Measurements from ENCODE around the gene P2RY14.

Gene P2RY14

DNA sequence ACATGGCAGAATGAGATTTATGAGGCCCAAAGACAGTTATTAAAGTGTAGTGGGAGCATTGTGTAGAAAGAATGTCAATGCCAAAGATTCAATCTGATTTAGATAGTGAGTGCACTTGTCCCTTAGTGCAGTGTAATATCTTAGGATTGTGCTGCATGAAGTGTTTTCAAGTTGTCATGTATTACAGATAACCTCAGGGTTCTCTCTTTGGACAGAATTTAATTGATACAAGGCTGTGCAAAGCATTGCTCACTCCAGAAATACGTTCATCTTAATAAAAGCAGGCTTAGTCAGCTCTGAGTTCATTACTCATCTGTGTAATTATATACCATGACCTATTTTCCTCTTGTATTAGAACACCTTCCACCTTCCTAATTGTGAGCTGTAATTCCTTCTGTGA lies 59.3 kb downstream of the P2RY14 start:
- in situ Hi-C loops (cut with MboI; ENCODE audit: low sequenced_read_pairs) = no loop called here

GRCh38 chr3:151218136-151218535 lies 60.2 kb downstream of the P2RY14 start:
- in situ Hi-C loops (cut with MboI; ENCODE audit: low sequenced_read_pairs) = no loop called here

GRCh38 chr3:151216641-151217607 lies 61.4 kb downstream of the P2RY14 start:
- in situ Hi-C loops (cut with MboI; ENCODE audit: low sequenced_read_pairs) = no loop called here

DNA sequence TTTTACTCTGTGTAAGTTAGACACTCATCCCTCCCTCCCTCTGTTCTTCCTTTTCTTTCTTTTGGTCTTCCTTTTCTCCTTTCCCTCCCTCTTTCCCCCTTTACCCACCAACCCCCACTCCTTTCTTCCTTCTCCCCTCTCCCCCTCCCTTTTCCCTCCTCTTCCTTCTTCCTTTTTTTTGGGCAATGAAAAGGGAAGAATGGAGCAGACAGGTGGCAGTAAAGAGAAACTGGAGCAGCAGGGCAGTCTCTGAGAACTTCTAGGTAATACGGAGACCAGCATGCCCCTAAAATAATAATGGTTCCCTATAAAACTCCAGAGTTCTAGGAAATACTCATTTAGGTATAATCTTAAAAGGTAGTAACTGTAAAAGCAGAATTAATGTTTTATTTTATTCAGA lies 63.9 kb downstream of the P2RY14 start:
- in situ Hi-C loops (cut with MboI; ENCODE audit: low sequenced_read_pairs) = no loop called here

DNA sequence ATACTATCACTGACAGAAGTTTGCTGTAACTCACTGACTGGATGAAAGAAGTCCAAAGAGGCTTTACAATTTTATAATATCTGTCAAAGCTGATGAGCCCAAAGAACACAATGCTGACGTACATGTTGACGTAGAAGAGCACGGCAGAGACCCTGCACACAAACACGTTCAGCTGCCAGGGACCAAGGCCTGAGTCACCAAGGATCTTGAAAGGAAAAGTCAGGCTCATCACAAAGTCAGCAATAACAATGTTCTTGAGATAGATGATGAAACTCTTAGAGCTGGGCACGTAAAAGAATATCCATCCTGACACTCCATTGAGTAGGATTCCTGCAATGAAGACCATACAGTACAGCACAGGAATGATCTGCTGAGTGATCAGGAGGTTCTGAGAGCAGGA lies 64.5 kb downstream of the P2RY14 start:
- in situ Hi-C loops (cut with MboI; ENCODE audit: low sequenced_read_pairs) = no loop called here

GRCh38 chr3:151213151-151213550 lies 65.2 kb downstream of the P2RY14 start:
- in situ Hi-C loops (cut with MboI; ENCODE audit: low sequenced_read_pairs) = no loop called here

GRCh38 chr3:151210676-151211381 lies 67.5 kb downstream of the P2RY14 start:
- in situ Hi-C loops (cut with MboI; ENCODE audit: low sequenced_read_pairs) = no loop called here

- in situ Hi-C loops (cut with MboI; ENCODE audit: low sequenced_read_pairs) = no loop called here
Measured at GRCh38 chr3:151209654-151210053, 68.7 kb downstream of the P2RY14 start.

DNA sequence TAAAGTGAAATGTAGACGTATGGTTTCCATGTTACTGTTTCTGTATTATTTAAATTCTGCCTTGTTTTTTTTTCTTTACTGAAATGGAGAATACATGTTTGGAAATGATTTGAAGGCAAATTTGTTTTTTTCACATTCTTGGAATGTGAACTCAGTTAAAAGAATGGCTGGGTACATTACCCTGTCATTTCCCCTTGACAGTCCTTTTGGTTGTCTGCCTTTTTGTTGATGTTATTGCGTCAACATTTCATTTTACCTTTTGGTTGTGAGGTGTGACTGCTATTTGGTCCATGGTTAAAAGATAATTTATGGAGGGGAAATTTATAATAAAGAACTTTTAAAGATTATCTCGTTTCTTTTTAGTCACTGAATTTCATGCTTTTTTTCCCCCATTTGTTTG lies 72.1 kb downstream of the P2RY14 start:
- in situ Hi-C loops (cut with MboI; ENCODE audit: low sequenced_read_pairs) = no loop called here

DNA sequence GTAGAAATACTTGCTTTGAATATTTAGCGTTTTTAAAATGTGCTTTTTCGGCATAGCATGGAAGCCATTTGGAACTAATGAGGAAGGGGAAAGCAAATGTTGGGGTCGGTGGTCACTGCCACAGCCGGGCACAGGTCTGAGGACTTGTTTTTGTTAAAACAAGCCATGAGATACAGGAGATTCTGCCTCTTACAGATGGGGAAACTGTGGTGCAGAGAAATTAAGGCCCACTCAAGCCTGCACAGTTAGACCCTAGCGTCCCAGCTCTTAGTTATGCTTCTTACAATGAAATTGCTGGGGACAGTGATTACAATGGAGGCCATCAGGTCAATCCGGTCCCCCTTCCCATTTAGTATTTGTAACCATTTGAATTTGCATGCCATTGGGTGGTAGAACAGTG lies 72.9 kb downstream of the P2RY14 start:
- in situ Hi-C loops (cut with MboI; ENCODE audit: low sequenced_read_pairs) = no loop called here

GRCh38 chr3:151204530-151205402 lies 73.6 kb downstream of the P2RY14 start:
- in situ Hi-C loops (cut with MboI; ENCODE audit: low sequenced_read_pairs) = no loop called here

- in situ Hi-C loops (cut with MboI; ENCODE audit: low sequenced_read_pairs) = no loop called here
Measured at GRCh38 chr3:151203051-151203420, 75.3 kb downstream of the P2RY14 start, which contains the start of gene GPR171. Gene GPR171 (minus strand): TSS chr3:151203216. CDS start chr3:151199386, 3,830 bp downstream.

- in situ Hi-C loops (cut with MboI; ENCODE audit: low sequenced_read_pairs) = no loop called here
Measured at GRCh38 chr3:151201051-151201730, 77.2 kb downstream of the P2RY14 start.

GRCh38 chr3:151200586-151200985 lies 77.8 kb downstream of the P2RY14 start:
- in situ Hi-C loops (cut with MboI; ENCODE audit: low sequenced_read_pairs) = no loop called here

- in situ Hi-C loops (cut with MboI; ENCODE audit: low sequenced_read_pairs) = no loop called here
Measured at GRCh38 chr3:151199554-151200438, 78.5 kb downstream of the P2RY14 start.

- in situ Hi-C loops (cut with MboI; ENCODE audit: low sequenced_read_pairs) = no loop called here
Measured at GRCh38 chr3:151198849-151199248, 79.5 kb downstream of the P2RY14 start.

- in situ Hi-C loops (cut with MboI; ENCODE audit: low sequenced_read_pairs) = no loop called here
Measured at GRCh38 chr3:151197981-151198767, 80.2 kb downstream of the P2RY14 start.

GRCh38 chr3:151197228-151197627 lies 81.1 kb downstream of the P2RY14 start:
- in situ Hi-C loops (cut with MboI; ENCODE audit: low sequenced_read_pairs) = no loop called here

- in situ Hi-C loops (cut with MboI; ENCODE audit: low sequenced_read_pairs) = no loop called here
Measured at GRCh38 chr3:151196434-151196833, 81.9 kb downstream of the P2RY14 start.
